Stimulated activated CD8-positive, alpha-beta memory T cell treated with anti-CD3 and anti-CD28 coated beads, Interleukin-15, amount 100 ng/mL, for 4 hours (primary cell): ENCODE data around the gene ELAVL3.

ENCODE experiments used
- DNase-seq, 2 donors: peaks; one replicate each; pipeline ENCODE4 v3.0.0-alpha.2; 2020; ENCODE audit warnings: low read depth in 2 of 2

The ELAVL3 gene

GRCh38 chr19:11480715-11481533, at the start of gene ELAVL3:
Gene ELAVL3 (minus strand): TSS chr19:11481046. CDS start chr19:11480608, 438 bp downstream.
- no peak for DNase-seq

DNA sequence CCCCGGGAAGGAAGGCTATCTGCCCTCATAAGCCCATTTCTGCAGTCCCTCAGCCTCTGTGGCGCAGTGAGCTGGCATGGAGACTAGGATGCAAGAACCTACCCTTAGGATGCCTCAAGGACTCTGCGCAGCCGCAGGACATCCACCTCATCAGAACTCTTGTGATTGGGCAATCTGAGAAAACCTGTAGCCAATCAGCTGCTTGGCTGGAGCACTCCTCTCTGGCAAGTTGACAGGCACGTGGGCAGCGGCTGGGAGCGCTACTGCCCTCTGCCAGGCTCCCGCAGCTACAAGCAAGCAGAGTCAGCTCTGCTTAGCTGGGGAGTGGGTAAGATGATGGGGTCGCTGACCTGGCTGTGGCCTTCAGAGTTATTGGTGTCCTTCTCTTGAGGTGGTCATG, 49.6 kb upstream of the ELAVL3 start:
- no peak for DNase-seq

DNA sequence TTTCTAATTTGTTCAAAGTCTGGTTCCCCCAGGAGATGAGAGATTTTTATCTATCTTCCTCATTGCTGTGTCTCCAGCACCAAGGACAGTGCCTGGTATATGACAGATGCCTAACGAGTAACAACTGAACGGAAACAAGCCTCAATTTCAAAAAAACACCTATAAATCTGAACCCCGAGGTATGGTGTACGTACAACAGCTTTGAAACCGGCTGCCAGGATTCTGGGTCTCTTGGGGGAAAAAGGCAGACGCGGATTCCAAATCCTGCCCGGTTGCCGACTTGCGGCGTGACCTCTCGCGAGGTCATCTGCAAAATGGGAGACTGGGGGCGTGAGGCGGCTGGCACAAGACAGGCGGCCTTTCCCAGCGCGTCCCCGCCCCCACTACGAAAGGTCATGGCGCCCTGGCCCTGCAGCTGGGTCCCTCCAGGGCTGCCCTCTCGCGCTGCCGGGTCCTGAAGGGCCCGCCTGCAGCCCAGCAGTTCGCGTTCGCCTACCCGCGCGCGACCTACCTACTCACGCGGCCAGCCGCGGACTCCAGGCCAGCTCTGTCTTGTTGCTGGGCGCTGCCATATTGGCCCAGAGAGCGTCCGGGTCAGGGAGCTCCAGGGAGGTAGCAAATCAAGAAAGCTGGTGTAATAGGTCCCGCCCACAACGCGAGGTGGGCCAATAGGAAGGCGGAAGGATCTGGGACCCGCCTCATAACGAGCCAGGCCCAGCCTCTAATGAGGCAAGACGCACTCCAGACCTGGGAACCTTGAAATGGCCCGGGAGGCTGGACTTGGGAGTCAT, 47.9 kb upstream of the ELAVL3 start, which contains the start of gene ECSIT:
Gene ECSIT, minus strand, starts transcription at position 584 of the 791 bp plus-strand sequence. CDS start 9,964 bp downstream, outside the sequence.
- DNase-seq = peak; percentile 82 to 89

DNA sequence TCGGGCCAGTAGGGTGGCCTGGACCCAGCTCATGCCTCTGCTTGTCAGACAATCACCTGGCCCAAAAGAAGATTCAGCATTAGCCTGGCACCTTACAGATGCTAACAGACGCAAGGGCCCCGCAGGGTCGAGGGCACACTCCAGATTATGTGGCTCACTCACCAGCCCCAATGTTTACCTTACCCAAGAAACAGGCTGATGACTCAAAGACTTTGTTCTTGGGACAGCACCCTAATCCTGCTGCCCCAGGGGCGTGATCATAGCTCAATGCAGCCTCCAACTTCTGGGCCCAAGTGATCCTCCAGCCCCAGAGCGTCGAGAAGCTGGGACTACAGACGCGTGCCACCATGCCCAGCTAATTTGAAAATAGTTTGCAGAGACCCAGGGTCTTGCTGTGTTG, 38.3 kb upstream of the ELAVL3 start:
- no peak for DNase-seq

DNA sequence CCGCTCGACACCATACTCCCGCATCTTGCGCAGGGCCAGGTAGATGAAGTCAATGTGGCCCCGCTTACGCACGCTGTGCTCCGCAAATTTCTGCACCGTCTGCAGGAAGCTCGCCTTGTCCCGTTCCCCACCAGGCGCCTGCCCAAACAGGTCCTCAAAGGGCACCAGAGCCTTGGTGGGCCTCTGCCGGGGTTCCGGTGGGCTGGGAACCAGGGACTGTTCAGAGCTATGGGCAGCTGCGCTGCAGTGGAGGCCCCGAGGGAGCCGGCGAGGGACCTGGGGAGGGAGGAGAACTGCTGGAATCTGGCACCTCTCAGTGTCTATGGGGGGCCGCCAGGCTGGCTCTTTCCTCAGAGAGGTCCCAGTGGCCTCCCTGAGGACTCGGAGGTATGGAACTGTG, 33.1 kb upstream of the ELAVL3 start:
- DNase-seq = no peak

GRCh38 chr19:11510444-11510843, 29.6 kb upstream of the ELAVL3 start:
- DNase-seq = no peak

DNA sequence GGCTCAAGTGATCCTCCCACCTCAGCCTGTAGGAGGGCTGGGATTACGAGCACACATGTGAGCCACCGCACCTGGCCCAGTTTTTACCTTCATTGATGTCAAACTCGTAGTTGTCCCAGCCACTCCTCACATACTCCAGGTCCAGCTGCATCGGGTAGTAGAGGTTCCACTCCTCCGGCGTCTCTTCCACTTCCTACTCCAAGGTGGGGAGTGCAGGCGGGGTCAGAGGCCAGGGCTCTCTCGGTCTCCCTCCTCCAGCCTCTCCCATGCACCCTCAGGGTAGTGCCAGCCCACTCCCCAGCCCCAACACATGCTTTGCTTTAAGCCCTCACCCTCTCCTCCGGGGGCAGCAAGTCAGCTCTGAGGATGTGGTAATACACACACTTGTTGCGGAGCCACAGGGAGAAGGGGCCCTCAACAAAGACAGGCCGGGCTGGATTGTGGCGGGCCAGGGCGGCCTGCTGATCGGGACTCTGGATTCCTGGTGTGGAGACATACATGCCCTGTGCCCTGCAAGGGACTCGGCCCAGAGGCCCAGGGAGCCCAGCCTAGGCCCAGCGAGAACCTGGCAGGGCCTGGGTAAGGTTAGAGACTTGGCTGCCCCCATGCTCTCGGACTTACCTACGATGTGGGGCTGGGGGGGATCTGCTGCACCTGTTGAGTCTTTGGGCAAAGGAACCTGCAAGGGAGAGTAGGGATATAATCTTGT, 26.7 kb upstream of the ELAVL3 start:
- no peak for DNase-seq

DNA sequence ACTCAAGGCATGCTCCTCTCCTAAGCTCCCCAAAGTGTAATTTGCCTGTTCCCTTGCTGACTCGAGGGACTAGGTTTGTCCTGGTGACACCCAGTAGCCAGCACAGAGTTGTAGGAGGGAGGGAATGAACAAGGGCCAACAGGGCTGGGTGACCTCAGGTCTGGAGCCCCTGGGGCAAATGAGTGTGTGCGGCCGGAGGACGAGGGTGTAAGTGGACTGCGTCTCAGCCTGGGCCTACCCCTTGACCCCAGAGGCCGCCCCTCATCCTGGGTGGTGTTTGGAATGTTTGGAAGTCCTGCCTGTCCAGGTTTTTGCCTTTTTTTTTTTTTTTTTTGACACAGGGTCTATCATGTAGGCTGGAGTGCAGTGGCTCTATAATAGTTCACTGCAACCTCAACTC, 26.1 kb upstream of the ELAVL3 start:
- DNase-seq = no peak

DNA sequence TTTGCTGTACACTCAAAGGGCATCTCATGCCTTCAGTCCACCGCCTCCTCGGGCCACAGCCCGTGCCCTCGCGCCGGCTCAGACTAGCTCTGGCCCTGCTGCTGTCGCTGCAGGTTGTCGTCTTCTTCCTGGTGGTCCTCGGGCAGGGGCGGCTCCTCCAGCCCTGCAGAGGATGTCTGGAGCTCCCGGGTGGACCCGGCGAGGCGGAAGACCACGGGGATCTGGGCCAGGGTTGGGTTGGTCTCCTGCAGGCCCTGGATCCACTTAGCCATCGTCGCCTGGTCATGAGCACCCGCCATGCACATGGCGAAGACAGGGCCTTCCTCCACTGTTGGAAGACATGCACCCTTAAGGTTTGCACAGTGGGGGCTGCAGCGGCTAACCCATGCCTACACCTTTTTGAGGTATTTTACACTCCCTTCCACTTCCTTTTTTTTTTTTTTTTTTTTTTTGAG, 25.3 kb upstream of the ELAVL3 start:
- no peak for DNase-seq

DNA sequence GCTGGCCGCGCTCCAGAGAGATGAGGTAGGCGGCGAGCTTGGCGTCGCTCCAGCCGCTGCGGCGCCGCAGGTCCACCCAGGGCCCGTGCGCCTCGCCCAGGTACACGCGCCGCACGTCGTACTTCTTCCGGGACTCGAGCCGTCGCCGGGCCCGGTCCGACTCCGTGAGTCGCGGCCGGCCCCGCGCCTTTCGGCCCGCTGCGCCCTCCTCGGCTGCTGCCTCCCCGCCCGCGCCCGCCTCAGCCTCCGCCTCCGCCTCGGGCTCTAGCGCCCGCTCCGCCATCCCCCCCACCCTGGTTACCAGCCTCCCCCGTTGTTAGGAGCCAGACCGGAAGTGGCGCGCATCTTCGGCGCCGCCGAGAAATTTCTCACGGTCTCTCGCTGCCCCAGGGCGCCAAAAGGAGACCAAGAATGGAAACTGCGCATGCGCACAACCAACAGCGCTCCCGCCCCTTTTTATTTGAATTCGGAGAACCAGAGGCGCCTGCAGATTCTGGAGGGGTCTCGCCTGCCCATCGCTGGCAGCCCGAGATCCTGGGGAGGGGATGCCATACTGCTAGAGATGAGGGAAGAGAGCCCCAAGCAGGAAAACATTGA, 24.8 kb upstream of the ELAVL3 start, which contains the start of gene ZNF653:
Gene ZNF653, minus strand, starts transcription at position 336 of the 597 bp plus-strand sequence. Its CDS starts 53 bp downstream, at position 283.
- peak; percentile 83 to 90 for DNase-seq

GRCh38 chr19:11505032-11505503, 24.2 kb upstream of the ELAVL3 start:
- DNase-seq = peak; percentile 89 to 93

DNA sequence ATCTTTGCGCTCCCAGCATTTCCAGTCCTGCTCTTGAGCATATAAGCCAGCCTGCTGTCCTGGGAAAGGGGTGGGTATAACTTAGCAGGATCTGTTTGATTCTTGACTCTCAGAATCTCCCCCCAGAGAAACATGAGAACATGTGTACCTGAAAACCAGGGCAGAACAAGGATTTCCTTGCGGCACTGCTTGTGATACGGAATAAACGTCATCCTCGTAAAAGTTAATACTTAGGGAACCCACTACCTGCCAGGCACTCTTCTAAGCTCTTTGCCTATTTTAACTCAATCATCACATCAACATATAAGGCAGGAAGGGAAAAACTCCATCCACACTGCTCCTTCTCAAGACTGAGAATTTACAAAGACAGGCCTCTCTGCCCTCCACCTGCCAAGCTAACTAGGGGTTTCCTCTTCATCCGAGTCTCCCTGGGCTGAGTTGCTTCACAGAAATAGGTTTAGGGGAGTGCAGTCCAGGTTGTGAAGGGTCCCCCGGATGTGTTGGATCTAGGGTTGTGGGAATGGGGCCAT, 23.7 kb upstream of the ELAVL3 start:
- no peak for DNase-seq

- no peak for DNase-seq
Measured at GRCh38 chr19:11499890-11500420, 19.1 kb upstream of the ELAVL3 start.

DNA sequence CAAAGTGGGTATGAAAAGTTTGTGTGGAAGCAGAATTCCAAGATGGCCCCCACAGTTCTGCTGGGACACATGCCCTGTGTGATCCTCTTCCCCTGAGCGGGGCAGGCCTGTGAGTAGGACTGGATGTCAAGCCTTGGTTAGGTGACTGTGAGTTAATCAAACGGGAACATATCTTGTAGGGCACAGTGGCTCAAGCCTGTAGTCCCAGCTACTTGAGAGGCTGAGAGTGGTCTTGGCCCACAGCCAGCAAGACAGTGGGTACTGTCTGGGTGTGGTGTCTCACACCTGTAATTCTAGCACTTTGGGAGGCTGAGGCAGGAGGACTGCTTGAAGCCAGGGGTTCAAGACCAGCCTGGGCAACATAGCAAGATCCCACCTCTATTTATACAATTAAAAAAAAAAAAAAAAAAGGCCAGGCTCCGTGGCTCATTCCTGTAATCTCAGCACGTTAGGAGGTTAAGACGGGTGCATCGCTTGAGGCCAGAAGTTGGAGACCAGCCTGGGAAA, 18.4 kb upstream of the ELAVL3 start:
- no peak for DNase-seq

GRCh38 chr19:11496391-11497163, 15.7 kb upstream of the ELAVL3 start:
- DNase-seq = peak in 1 of 2 donors; percentile 31

GRCh38 chr19:11495885-11496284, 15.0 kb upstream of the ELAVL3 start:
- DNase-seq = no peak

GRCh38 chr19:11495481-11495880, 14.6 kb upstream of the ELAVL3 start:
- no peak for DNase-seq

DNA sequence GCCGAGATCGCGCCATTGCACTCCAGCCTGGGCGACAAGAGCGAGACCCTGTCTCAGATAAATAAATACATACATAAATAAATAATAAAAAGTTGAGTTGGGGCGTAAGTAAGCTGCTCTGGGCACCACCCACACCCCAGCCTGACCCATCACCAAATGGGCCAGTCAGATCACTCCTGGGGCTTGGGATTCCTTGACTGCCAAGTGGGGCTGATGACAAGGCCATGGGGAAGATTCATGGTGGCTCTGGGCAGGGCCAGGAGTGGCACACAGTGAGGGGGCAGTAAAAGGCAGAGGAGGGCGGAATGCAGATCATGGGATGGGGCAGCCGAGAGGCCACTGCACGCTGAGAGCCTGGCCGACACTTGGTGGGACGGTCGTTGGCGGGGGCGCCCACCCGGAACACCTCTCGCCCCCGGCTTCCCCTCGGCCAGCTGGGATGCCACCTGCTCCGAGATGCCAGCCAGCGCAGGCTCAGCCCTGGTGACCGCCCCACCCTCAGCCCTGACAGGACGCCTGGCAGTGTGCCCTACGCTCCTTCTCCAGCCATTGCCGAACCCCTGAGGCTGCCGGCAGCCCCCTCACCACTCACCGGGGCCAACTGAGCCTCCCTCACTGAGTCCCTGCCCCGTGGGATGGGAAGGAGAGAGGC, 13.9 kb upstream of the ELAVL3 start:
- DNase-seq = no peak

GRCh38 chr19:11489378-11489777, 8.5 kb upstream of the ELAVL3 start:
- no peak for DNase-seq
